ENCODE results near the gene GPR26. TPM values are rescaled to one million over a fixed set of nuclear protein-coding genes. Genes with fewer than 3 reads are reported as not detected.

Gene GPR26, protein sequence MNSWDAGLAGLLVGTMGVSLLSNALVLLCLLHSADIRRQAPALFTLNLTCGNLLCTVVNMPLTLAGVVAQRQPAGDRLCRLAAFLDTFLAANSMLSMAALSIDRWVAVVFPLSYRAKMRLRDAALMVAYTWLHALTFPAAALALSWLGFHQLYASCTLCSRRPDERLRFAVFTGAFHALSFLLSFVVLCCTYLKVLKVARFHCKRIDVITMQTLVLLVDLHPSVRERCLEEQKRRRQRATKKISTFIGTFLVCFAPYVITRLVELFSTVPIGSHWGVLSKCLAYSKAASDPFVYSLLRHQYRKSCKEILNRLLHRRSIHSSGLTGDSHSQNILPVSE
- total RNA-seq = not detected

DNA sequence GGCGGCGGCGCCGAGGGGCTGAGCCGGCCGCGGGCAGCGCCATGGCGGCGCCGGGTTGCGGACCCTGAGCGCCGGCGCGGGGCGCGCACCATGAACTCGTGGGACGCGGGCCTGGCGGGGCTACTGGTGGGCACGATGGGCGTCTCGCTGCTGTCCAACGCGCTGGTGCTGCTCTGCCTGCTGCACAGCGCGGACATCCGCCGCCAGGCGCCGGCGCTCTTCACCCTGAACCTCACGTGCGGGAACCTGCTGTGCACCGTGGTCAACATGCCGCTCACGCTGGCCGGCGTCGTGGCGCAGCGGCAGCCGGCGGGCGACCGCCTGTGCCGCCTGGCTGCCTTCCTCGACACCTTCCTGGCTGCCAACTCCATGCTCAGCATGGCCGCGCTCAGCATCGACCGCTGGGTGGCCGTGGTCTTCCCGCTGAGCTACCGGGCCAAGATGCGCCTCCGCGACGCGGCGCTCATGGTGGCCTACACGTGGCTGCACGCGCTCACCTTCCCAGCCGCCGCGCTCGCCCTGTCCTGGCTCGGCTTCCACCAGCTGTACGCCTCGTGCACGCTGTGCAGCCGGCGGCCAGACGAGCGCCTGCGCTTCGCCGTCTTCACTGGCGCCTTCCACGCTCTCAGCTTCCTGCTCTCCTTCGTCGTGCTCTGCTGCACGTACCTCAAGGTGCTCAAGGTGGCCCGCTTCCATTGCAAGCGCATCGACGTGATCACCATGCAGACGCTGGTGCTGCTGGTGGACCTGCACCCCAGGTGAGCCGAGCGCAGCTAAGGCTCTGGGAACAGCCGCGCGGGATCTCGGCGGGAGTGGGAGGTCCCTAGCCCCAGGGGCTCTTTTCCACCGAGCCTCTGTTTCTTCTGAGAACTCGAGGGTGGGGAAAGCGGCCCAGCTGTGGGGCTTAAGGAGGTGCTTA lies at the start of gene GPR26:
TSS of gene GPR26 (plus strand) at position 38 of the 919 bp plus-strand sequence. CDS start at position 91, 53 bp downstream.
- DNase-seq (ENCODE audit: low spot score) = no peak

DNA sequence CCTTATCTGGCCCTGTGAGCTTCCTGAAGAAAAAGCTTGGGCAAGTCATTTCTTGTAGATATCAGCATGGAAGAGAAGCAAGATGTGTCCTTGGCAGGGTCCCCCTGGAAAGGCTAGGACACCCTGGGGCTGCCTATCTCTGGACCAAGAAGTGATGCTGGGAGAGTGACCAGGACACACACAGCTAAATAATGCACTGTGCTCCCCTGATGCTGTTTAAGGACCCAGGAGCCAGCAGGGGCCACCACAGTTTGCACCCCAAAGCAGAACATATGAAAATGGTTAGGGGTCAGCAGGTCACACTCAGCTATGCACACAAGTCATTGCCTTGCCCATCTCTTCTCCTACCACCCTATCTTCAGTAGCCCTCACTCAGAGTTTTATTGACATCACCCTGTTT lies 47.9 kb upstream of the GPR26 start:
- no peak for DNase-seq (ENCODE audit: low spot score)

DNA sequence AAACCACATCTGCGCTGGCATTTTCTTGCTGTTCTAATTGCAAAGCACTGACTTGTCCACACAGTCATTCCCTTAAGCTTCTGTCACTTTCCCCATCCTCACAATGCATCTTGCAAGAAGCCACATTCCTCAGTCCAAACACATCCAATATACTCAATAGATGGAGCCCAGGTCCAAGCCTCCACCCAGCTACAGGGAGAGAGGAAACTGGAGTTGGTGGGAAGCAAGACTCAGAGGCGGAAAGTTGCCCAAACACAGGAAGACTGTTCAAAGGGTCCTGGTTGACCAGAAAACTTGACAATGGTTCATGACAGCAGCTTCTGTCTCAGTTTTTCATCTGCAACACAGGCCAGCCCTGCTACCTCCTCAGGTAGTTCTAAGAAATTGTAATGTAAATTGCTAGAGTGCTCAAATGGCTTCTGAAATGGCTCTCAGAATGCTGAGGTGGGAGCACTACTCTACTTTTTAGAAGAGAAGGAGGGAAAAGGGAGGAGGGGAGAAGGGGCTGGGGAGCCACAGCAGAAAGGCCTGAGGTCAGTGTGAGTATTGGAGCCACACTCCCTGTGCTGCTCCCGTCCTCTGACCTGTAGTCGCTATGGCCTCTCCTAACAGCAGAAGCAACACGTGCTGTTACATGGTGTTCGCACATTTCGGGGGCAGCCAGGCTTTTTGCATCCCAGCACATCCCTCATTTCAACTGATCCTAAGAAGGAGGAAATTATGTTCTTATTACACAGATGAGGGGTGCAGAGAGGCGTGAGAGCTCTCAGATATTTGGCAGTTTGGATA lies 46.9 kb upstream of the GPR26 start:
- DNase-seq (ENCODE audit: low spot score) = no peak

DNA sequence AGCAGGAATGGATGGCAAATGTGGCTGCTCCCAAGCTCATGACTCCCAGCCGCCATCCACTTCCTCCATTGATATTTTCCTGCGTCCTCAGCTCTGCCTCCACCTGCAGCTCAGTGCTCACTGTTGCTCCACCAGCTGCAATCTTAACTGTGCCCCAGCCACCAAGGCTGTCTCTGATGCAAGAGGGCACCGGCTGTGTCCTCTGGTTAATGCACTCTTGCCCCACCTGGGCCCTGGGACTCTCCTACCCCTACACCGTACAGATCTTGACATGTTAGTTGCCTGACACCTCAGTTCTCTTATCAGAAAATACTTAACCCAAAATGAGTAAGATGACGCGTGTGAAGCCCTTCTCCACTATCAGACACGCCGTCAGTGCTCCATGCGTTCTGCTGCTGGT lies 45.5 kb upstream of the GPR26 start:
- DNase-seq (ENCODE audit: low spot score) = no peak

DNA sequence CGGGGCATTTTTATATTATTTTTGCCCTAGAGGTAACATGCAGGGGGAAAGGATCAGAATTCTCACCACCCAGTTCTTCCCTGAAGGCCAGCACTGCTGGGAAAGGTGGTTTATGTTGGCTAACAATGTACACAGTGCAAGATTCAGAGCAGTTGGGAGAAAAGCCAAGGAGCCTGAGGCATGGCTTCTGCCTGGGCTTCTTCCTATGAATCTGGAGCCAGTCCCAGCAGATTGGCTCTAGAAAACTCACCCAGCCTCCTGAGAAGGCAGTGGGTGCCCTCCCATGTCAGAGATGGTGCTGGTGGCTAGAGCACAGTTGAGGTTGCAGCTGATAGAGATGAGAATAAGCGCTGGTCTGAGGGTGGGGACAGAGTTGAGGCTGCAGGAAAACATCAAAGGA lies 44.7 kb upstream of the GPR26 start:
- DNase-seq (ENCODE audit: low spot score) = no peak

DNA sequence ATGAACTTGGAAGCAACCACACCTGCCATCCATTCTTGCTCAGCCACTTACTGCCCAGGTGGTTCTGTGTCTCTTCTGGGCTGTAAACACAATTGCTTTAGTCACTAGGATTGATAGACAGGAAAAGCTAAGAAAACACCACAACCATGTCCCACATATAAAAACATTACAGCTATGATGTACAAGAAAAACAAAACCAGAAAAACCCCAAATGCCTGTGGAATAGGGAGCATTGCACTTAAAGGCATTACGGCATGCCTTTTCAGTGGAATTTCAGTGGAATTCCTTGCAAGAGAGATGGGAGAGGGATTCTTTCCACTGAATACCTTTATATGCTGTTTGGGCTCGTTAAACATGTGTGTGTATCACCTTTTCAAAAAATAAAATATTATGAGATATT lies 44.2 kb upstream of the GPR26 start:
- DNase-seq (ENCODE audit: low spot score) = no peak

DNA sequence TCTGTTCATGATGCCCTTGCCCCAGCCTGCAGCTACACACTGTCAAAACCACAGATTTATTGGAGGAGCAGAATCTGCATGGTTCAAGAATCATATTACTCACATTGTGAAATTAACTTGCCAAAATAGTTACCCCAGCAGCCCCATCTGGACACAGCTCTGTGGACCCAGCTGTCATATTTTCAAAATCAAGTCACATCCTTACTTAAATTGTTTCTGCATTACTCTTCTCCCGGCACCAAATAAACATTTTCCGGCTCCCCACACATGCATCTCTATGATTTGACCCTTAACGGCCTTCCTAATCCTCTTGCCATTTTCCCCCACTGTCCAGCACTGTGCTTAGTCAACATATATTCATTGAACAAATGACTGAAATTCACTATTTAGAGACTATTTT lies 43.8 kb upstream of the GPR26 start:
- no peak for DNase-seq (ENCODE audit: low spot score)

DNA sequence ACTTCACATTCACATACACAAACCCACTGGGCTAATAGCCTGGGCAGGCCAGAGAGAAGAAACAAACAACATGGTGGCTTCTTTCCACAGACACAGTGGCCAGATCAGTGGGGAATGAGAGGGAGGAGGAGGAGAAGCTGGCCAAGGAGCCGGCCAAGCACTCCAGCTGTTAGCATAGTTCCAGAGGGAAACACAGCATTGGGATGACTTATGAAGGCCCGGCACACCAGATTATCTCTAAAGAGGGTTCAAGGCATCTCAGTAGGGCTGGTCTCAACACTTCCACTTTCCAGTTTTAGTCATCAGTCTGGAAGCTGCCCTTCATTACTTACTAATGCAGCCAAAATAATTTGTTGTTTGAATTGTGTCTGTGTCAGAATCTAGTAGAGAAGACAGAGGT lies 42.1 kb upstream of the GPR26 start:
- no peak for DNase-seq (ENCODE audit: low spot score)

DNA sequence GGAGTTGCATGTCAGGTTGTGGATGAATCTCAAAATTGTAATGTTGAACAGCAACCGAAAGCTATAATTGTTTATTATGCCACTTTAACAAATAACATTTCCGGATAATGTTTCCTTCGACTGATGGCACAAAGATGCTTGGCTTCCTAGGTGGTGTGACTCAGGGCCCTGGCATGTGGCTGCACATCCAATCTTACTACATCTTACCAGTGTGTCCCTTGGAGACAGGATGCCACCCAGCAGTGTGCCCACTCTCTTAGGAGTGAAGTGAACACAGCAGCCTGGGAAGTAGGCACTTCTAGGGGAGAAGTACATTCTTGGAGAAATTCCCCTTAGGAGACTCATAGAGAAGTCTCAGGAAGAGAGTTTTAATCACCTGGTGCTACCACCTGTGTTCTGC lies 33.0 kb upstream of the GPR26 start:
- DNase-seq (ENCODE audit: low spot score) = no peak

DNA sequence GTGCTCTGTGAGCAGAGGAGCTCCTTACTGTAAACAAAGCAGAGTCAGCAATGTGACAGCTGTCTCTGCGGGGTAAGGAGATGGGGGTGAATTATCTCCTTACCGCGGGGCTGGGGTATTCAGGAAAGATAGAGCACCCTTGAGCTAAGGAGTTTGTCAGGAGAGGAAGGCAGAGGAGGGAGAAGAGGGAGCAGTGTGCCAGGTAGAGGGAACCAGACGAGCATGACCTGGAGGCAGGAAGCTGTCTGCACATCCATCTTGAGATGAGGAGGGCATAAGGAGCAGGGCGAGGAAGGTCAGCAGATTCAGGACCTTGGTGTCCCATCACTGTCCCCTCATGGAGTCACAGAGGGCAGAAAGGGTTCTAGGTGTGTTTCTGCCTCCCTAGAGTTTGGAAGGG lies 32.5 kb upstream of the GPR26 start:
- no peak for DNase-seq (ENCODE audit: low spot score)

DNA sequence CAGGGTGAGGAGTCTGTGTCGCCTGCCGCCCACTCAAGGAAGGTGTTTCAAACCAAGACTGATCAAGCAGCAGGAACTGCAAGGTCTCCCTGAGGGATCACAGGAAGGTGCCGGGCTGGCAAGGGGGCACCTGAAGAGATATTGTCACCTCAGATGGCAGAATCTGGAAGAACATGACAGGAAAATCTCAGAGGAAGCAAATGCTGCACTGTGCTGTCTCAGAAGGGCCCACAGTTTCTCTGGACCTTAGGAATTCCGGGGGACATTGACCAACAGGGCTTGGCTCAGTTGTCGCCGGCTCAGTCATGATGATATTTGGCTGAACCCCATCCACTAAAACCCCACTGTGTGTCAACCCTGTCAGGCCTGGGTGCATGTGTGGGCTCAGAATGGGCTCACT lies 31.9 kb upstream of the GPR26 start:
- no peak for DNase-seq (ENCODE audit: low spot score)

DNA sequence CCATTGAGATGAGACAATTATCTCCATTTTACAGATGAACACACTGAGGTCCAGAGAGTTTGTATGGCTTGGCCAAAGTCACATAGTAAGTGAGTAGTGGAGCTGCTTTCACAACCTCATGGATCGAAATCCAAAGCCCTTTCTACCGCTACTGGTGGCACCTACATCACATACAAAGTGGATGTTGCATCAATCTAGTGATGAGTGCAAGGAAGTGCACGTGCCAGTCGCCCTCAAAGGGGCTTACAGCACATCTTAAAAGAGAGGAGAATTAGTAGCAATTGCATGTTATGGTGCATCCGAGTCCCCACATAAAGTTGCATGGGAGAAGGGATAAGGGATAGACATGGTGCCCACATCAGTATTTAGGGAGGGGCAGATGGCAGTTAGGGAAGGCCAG lies 31.0 kb upstream of the GPR26 start:
- no peak for DNase-seq (ENCODE audit: low spot score)

DNA sequence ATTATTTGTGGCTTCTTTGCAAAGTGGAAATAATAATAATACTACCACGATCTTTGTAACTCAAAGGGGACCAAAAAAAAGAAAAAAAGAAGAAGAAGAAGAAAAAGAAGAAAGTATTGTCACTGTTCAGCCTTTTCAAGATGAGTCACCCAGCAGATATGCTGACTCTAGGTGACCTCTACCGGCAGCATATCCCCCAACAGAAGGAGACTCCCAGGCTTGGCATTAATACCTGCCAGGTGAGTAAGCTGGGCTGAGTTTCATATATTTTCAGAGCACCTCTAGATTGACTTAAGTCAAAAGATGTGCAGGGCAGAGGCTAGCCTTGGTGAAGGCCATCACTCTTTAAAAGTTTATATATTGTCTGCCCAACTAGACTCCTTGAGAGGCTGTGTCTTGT lies 30.4 kb upstream of the GPR26 start:
- no peak for DNase-seq (ENCODE audit: low spot score)

DNA sequence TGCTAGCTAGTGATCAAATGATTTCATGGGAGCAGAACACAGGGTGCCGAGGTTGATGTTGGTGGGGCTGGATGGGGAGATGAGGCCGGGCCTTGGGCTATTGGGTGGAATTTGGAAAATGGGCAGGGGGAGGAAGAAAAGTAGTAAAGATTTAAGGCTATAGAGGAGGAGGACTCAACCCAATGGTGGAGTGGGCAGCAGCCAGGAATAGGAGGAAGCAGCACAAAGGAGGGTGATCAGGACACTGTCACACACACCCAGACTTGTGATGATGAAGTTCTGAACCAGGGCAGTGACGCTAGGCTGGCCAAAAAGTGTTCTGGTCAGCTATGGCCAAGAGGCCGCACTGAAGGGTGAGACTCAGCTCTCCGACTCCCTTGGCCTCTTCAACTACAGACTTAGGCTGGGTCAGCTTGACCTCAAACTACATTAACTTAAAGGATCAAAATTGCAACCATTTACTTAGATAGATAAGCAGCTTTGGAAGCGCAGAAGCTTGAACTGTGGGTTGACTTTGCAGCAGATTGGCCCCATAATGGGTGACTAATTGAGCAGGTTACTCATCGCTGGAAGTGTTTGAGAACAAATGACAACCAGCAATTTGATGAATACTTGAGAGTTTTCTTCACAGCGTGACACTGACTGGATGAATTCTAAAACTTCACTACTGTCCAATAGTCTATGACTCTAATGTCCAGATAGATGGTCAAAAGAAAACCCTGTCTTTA lies 29.4 kb upstream of the GPR26 start:
- DNase-seq (ENCODE audit: low spot score) = no peak

DNA sequence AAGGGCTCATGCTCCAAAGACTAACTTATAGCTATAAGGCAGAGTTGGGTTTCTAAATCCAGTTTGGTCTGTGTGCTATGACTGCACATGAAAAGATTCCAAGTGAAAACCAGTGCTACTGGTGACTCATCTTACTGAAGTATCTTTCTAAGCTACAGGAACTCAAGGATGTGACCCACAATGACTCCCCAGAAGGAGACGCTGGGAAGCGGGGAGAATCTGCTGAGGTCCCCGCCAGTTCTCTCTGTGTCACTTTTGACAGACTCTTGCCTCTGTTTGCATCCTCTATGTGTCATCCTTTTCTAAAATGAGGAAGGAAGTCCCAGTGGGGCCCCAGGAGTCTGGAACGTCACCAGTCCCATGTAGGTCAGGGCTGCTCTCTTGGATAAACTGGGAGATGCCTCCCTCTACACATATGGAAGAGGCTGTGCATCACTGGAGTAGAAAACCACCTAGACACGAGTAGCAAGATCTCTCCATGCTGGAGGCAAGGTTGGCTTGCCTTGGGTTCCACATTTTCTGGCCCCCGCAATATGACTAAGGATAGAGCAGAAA lies 28.8 kb upstream of the GPR26 start:
- DNase-seq (ENCODE audit: low spot score) = no peak

DNA sequence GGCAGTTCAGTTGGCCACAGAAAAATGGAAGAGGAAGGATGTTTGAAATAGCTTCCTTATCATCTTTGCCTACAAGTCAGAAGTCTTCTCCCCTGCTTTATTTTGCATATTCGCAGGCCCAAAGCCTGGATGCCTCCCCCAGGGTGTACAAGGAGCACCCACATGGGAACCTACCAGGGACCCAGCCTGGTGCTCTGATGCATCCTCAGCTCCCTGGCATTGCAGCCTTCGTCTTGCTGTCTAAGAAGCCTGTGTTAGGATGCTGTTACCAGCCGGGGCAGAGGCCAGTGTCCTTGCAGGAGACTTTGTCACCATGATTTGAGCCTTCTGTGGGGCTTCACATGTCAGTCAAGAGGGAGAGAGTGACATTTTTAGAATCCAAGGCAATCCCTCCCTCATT lies 27.0 kb upstream of the GPR26 start:
- DNase-seq (ENCODE audit: low spot score) = no peak

DNA sequence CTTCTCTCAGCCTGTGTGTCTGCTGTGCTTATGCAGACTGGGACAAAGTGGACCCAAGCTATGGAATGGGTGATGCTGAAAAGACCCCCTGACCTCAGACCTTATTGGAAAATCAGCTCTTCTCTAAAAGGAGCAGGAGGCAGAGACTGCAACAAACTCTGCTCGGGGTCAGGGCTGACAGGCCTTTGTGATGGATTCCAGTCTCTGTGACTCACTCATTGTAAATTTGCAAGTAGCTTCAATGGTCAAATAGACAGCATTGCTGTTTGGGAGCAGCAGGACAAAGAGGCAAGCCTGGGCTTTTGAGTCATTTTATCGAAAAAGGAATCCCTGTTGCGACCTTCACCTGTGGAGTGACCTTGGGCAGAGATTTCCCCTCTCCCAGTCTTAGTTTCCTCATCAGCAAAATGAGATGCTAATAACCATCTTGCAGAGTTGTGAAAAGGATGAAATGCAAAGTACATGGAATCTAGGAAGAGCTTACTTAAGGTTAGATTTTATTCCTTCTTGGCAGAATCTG lies 26.1 kb upstream of the GPR26 start:
- DNase-seq (ENCODE audit: low spot score) = no peak

DNA sequence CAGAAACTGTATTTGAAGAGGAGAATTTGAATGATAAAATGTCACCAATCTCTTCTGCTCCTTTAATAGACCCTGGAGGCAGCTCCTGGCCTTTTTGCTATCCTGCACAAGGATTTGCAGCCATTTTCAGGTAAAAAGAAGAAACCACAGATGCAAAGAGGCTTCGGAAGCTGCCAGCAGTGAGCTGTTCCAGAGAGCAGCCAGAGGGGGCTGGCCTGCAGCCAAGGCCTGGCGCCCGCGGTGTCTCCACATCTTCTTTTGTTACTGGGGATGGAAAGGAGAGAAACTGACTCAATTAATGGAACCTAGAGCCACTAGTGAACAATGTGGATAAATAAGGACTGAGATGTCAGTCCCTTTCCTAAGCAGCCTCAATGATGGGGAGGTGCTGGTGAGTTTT lies 23.9 kb upstream of the GPR26 start:
- DNase-seq (ENCODE audit: low spot score) = no peak

DNA sequence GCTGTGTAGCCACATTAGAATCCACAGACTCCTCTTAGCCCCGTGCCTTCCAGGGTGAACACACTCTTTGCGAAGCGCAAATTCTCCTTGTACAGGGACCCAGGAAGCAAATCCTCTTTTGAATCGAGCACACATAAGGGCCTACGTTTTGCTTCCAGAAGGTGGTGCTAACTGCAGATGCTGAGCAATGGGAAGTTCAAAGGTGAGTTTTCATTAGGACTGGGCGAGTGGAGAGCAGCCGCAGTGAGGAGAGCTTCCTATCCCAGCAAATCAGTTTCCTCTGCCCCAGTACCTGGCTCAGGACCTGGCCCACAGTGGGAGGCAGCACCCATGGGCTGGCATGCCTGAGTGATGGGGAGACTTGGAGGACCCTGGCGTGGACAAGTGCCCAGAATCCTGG lies 23.5 kb upstream of the GPR26 start:
- DNase-seq (ENCODE audit: low spot score) = no peak

DNA sequence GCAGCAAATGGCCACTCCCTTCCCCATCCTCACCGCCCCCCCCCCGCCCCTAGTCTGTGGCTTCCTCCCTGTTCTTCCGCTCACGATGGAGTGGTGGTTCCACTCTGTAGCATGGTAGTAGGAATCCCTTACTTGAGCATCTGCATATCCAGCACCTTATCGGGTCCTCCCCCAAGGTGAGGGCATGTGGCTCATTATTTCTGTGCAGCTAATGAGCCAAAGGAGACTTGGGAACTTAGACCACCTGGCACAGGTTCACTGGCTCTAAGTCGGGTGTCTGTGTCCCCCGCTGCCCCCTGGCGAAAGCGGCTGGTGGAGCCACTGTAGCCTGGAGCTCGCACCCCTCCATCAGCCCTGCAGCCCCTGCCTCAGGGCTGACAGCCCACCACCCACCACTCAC lies 22.8 kb upstream of the GPR26 start:
- DNase-seq (ENCODE audit: low spot score) = no peak

DNA sequence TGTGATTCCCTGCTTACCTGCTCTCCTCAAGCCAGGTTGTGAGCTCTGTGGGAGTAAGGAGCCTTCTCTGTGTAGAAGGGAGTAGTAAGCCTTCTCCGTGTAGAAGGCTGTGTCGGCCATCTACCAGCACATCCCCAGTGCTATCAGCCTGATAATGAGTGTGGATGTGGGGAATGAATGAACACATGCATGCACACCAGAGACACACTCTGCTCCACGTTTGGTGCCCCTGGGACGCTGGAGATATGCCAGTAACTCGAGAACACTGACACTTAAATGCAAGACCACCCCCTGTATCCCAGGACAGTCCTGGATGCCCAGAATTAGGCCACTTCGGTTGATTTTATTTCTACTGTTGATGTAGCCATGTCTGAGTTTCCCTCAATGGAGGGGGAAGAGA lies 21.1 kb upstream of the GPR26 start:
- DNase-seq (ENCODE audit: low spot score) = no peak

All from mucosa of gallbladder (tissue), 1 donor.